NCI-H510A treated with DMSO at 0.1 percent for 48 hours (cell line): ENCODE results near the gene CAMTA2.

Experiments
- DNase-seq: peaks from one replicate; lab custom pipeline; 2025; lab: John Stamatoyannopoulos, UW

Gene CAMTA2

DNA sequence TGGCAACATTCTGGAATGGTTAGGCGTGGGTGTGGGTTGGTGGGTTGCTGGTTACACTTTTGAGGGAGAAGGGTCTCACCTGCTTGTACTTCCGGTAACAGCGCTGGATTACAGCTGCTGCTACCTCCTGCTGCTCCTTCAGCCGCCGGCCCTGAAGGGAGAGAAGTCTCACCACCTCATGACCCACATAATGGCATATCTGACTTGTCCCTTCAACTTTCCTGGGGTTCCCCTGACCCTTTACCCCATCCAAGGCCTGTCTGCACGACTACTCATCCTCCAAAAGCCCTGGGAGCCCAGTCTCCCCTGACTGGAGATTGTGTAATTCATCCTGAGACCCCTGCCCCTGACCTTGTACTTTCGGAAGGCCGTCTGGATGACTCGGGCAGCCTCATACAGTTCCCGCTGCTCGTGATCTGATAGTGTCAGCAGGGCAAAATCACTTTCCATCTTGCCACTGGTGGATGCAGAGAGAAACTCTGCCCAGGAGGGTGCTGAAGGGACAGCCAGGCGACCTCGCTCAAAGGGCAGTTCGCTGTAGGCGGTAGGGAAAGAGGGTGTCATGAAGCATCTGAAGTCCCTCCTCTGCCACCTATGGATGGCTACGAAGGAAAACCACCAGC is 17.8 kb downstream of the CAMTA2 start:
- DNase-seq, result no peak

DNA sequence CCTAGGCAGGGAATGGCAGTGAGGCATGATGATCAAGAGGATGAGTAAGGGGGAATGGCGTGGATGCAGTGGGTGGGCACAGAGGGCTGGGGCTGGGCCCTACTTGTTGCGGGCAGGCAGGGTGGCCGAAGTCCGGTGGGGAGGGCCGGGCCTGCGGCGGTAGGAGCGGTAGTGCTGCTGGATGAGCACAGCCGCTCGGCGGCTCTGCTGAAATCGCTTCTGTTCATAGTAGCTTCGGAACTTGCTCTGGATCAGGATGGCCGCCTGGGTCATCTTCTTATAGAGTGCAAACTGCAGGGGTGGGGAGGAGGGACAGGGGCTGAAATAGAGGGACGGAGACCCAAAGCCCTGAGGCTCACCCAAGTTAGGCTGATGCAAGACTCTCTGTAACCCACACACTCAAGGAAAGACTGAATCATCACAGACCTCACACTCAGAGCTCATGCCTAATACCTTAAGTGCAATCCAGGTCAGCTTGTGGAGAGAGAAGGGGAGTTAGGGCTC is 18.4 kb downstream of the CAMTA2 start:
- DNase-seq, result peak; percentile 58

DNA sequence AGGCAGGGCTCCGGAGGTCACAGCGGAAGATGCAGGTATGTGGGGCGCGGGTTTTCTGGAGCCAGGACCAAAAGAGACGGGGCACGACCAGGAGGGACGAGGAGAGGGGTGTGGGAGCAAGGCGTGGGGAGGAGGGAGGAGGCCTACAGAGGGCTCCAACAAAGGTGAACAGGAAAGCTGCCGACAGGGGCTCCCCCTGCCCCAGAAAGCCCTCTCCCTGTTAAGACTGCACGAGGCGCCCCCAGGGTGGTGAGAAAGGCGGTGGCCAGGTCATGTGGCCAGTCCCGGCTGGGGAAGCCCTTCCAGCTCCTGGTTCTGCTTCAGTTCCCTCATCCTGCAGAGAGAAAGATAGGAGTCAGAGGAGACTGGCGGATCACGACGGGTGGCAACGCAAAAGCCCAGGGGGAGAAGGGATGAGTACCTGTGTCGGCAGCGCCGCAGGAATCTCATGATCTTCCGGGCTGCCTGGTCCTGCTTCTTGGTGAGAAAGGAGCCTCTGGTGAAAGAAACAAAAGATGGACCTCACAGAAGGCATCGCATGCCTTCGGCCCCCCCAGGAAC is 18.9 kb downstream of the CAMTA2 start:
- DNase-seq, result peak; percentile 26

DNA sequence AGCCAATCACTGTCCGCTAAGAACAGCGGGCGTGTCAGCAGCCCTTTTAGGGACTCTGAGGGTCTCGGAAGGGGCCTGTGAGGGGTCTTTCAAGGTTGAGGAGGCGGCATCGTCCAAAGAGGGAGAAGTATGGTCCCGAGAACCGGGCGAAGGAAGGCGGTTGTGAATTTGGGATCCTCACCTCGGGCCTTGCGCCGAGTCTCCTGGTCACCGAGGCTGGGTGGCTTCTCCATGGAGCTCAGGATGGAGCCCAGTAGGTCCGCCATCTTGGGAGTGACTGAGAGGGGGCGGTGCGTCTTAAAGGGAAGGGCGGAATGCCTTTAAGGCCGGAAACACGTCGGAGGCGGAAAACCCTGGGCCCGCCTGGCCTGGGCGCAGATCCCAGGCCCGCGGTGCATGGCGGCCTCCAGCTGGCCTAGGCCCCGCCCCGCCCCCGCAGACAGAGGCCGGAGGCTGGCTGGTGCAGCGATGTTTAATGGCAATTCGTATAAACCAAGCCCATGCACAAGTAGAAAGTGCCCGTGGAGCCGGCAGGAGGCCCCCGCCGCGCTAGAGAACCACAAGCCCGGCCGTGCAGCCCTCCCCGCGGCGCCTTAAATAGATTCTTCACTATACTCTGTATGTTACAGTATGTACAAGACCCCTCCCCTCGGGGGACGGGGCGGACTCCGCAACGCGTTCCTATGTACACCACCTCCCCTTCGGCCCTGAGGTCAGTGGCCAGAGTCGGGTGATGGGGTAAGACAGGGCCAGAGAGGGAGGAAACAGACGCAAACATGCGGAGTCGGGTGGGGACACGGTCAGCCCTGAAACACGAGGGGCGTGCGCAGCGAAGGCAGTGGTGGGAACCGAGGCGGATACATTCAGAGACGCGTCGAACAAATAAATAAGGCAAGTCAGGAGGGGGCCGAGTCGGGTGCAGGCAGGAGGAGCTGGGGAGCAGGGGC is 19.7 kb downstream of the CAMTA2 start, which contains the start of gene SPAG7:
Gene SPAG7, minus strand, starts transcription at position 279 of the 947 bp plus-strand sequence. Its CDS starts 13 bp downstream, at position 266.
- peak; percentile 93 for DNase-seq

DNA sequence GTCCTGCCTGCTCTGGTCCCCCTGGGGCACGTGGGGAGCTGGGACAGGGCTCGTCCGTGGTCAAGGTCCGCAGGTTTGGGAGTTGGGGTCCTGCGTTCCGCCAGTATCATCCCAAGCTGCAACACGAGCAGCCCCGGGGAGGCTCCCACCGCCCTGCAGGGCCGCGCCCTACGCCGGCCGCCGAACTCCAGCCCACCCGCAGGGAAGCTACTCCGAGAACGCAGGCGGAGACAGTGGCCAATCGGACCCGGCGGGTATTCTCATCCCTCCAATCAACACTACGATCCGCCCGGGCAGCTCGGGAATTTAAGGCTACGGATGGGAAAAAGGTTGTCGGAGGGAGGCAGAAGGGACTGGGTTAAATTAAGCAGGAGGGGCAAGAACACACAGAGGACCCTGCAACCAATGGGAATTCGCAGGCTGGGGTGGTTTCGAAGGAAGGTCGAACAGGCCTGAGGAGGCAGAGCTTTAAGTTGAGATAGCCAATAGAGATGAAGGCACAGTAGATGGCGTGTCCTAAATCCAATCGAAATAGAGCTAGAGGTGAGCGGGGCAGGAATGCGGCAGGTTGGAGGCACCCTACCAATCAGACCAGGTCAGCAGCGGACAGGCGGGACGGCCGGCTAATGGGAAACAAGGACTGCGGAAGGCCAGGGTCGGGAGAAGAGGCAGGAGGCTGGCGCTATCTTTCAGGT is 20.5 kb downstream of the CAMTA2 start:
- DNase-seq, result peak; percentile 99

DNA sequence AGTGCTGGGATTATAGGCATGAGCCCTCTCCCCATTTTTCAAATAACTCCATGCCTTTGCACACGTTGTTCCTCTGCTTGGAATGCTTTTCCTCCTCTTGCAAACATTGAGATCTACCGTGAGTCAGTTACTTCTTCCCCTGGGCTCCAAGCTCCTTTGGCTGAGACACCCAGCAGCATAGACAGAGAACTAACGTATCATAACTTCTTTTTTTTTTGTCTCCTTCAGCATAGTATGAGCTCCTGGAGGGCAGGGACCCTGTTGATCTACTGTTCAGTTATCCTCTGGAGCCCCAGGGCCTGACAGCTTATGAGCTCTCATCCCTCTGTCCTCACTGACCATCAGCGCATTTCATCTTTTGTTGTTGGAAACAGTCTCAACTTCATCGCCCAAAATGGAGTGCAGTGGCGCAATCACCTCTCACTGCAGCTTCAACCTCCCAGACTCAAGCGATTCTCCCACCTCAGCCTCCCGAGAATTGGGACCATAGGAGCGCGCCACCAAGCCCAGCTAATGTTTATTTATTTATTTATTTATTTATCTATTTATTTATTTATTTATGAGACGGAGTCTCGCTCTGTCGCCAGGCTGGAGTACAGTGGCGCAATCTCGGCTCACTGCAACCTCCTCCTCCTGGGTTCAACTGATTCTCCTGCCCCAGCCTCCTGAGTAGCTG is 22.0 kb downstream of the CAMTA2 start:
- no peak for DNase-seq

DNA sequence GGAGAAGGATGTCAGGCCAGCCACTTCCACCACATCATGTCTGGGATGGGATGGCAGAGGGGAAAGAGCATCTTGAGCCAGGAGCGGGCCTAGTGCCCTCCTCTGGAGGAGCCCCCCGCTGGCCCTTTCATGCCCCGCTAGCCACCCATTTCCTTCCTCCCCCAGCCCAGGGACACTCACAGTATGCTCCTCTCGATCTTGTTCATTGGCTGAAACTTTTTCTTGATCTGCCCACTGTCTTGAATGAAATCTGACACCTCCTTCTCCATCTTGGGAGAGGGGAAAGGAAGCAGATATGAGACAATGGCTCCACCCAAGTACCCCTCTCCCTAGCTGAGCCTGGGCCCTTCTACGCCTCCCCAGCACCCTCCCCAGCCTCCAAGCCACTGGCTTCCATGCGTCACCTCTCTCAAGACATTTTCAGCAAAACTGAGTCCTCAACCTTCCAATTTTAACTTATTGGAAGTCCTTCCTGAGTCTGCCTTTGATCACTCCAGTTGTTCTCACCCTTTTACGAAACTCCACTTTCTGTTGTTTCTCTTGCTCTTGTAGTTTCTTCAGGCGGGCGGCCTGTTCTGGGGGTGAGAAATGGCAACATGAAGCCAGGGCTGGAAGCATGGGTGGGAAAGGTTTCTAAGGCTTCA is 27.1 kb downstream of the CAMTA2 start:
- DNase-seq, result no peak

DNA sequence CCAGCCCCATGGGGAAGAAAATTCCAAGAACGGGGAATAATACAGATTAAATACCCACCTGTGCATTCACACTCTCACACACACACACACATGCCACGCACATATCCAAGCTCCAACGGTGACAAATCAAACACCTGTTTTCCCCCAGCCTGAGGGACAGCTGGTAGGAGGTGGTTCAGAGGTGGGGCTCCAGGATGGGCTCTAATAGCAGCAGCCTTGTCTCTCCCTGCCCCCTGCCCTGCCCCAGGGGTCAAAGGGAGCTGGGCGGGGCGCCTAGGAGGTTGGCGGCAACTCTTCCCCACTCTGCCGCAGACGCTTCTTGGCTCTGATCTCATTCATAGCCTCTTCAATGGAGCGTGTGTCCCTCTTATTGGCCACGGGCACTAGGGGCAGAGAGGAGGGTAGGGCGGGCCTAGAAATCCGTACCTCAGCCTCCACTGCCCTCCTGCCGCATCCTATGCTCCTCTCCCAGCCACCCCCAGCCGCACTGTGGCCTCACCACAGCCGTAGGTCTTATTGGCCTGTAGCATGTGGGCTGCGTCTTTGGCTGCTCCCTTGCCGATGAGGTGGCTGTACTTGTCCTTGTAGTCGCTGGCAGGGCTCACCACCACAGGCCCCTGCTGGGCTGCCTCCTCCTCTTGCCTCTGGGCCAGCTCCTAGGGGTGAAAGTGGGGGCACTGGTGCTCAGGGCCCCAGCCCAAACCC is 28.1 kb downstream of the CAMTA2 start:
- no peak for DNase-seq

DNA sequence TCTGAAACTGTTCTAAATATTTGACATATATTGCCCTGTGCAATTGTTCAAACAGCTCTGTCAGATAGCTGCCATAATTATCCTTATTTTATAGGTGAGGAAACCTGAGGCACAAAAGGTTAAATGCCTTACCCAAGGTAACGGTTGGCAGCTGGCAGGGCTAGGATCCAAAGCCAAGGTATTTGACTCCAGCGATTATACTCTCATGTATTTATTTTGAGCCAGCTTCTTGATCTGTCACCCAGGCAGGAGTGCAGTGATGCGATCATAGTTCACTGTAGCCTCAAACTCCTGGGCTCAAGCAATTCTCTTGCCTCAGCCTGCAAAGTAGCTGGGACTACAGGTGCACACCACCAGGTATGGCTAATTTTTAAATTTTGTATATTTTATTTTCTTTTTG is 29.4 kb downstream of the CAMTA2 start:
- DNase-seq, result no peak

DNA sequence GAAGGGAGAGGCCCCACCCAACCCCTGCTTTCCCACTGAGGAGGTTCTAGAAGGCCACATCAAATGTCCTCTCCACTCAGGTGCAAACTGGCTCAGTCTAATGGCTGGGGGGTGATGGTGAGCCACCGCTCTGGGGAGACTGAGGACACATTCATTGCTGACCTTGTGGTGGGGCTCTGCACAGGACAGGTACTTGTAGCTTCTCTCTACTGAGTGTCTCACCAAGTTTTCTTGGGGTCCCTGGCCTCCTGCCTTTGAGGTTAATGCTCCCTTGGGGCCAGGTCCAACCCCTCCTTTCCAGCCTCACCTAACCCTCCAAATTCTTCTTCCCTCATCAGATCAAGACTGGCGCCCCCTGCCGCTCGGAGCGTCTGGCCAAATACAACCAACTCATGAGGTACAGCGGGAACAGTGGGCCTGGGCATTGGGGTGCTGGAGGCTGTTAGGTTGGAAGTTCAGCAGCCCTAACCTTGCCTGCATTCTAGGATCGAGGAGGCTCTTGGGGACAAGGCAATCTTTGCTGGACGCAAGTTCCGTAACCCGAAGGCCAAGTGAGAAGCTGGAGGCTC is 30.9 kb downstream of the CAMTA2 start:
- DNase-seq, result peak; percentile 3

DNA sequence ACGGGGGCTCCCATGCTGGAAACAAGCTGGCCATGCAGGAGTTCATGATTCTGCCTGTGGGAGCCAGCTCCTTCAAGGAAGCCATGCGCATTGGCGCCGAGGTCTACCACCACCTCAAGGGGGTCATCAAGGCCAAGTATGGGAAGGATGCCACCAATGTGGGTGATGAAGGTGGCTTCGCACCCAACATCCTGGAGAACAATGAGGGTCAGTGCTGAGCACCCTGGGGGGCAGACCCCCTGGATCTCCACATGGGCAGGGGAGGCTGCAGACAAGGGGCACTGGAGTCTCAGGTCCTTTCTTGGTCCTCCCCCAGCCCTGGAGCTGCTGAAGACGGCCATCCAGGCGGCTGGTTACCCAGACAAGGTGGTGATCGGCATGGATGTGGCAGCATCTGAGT is 32.4 kb downstream of the CAMTA2 start:
- DNase-seq, result no peak

DNA sequence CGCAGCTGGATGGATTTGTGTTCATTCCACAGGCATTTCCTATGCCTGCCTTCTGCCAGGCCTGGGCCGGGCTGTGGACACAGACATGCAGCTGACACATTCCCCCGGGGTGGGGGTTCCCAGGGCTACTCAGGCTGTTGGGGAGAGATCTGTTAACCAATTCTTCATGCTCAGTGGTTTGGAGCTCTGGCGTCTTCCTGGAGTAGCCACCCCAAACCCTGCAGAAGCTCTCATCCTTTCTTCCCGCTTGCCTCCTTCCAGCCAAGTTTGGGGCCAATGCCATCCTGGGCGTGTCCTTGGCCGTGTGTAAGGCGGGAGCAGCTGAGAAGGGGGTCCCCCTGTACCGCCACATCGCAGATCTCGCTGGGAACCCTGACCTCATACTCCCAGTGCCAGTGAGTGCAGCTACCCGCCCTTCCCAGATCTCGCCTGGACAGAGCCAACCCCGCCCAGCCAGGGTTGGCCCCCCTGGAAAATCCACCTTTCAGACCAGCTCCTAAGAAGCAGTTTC is 34.0 kb downstream of the CAMTA2 start:
- DNase-seq, result no peak

DNA sequence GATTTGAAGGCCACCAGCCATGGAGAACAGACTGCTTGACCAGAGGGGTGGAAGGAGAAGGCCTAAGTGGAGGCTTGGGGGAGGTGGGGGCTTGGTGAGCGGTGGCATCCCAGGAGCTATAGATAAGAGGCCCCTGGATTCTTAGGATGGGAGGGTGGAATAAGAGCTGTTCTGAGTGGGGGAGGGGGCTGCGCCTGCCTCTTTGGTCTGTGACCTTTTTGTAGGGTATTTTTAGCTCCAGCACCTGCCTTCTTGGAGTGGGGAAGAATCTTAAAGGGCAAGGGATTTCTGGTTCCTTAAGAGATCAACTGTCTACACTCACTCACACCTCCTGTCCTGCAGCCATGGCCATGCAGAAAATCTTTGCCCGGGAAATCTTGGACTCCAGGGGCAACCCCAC is 36.0 kb downstream of the CAMTA2 start:
- DNase-seq, result no peak

DNA sequence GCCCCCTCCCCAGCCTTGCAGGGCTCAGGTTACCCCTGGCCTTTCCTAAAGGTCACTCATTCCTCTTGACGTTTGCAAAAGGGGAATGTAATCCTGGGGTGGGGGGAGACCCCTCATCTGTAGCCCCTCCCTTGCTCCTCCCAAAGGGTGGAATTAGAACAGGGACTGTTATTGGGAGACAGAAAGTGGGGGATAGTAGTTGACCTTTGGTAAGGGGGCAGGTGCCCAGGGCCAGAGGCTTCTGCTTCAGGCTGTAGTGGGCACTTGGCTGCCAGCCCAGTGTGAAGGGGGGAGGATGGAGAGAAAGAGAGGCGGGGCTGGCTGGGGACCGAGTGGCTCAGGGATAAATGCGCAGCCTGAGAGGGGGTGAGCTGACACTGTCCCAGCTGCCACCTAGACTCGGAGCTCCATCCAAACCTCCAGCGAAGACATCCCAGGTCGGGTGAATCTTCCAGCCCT is 36.7 kb downstream of the CAMTA2 start, which contains the start of gene ENO3:
Gene ENO3, plus strand, starts transcription at position 374 of the 459 bp plus-strand sequence. CDS start 711 bp downstream, outside the sequence.
- DNase-seq, result peak; percentile 80

DNA sequence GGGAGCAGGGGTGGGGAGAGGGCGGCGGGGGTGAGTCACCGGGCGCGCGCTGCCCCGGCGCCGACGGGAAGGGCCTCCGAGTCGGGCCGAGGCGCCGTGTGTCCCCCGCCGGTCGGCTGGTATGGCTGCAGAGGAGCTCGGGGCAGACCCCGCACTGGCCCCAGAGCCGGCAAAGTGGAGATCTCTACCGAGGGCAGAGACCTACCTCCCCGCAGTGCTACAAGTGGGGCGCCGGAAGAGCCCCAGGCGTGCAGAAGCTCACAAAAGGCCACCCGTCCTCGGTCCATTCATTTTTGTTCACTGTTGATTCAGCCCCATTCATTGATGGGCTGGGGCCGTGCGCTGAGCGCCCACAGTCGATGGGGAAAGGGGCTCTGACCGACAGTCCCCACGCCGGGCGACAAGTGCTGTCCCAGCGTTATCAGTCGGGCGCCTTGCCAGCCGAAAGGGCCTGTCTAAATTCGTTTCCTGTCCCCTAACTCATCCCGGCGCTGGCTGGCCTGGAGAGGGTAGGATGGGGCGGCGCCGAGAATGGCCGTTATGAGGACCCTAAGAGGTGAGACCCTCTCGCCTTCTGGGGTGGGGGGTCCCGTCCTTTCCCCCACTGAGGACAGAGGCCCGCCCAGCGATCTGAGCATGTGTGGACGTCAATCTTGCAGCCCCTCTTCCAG is 37.3 kb downstream of the CAMTA2 start:
- peak; percentile 42 for DNase-seq

DNA sequence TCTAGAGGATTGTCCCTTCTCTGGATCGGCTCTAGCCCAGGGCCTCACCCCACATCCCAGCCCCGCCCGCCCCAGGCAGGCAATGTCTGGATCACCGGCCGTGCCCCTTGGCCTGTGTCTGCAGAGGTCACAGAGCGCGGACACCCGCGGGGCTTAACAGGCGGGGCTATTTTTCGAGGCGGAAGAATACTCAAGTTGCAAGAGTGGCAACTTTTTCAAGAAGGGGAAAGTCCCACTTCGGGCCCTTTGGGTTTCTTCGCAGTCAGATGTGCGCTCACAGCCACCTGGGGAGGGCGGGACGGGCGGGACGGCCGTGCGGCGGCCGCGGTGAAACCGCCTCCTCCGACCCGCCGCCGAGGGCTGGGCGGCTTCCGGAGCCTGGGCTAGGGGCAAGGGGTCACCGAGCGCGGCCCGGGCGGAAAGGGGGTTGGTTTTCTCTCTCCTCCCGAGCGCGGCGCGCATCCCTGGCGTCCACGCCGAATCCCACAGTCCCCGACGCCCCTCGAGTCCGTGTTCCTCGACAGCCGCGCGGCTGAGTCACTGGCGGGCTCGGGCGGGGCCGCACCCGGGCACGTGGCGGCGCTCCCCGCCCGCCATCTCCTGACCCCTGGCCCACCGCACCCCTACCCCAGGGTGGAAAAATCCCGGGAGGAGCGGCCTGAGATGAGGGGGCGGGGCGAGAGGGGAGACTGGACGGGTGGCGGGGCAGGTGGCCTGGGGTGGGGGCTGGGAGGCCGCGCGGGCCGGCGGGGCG is 38.0 kb downstream of the CAMTA2 start:
- DNase-seq, result peak; percentile 64

DNA sequence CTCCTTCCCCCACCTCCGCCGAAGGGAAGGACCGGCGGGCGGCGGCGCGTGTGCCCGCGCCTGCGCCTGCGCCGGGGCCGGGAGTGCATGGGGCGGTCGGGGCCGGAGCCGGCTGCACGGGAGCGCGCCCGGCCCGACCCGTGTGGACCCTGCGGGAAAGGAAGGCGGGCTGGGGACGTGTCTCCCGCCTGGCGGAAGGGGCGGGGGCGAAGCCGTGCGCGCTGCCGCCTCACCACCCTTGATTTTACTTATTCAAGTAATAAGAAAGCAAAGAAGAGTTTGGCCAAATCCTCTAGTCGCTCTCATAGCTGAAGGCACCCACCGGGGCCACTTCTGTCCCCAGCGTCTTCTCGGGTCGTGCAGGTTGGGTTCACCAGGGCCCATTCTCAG is 38.5 kb downstream of the CAMTA2 start:
- DNase-seq, result peak; percentile 98
